Dermis blood vessel endothelial cell (primary cell): Measurements from ENCODE around the gene CD7. TPM values are rescaled to one million over a fixed set of nuclear protein-coding genes. Genes with fewer than 3 reads are reported as not detected.
"Not testable (repeated sequence)": the region's sequence is repeated elsewhere in the genome, so short reads cannot be mapped to it uniquely, and the experiment has no call there.

Experiments
- DNase-seq: peaks from one replicate; pipeline ENCODE4 v3.0.0; 2010
- total RNA-seq: library from RNA; depleted of rRNA; stranded (reverse); fragments of >200 nt; gene quantifications from 2 replicates; pipeline ENCODE4 v1.2.3, GENCODE V29; 2014

CD7 gene
- total RNA-seq: not detected in 2 replicates

DNA sequence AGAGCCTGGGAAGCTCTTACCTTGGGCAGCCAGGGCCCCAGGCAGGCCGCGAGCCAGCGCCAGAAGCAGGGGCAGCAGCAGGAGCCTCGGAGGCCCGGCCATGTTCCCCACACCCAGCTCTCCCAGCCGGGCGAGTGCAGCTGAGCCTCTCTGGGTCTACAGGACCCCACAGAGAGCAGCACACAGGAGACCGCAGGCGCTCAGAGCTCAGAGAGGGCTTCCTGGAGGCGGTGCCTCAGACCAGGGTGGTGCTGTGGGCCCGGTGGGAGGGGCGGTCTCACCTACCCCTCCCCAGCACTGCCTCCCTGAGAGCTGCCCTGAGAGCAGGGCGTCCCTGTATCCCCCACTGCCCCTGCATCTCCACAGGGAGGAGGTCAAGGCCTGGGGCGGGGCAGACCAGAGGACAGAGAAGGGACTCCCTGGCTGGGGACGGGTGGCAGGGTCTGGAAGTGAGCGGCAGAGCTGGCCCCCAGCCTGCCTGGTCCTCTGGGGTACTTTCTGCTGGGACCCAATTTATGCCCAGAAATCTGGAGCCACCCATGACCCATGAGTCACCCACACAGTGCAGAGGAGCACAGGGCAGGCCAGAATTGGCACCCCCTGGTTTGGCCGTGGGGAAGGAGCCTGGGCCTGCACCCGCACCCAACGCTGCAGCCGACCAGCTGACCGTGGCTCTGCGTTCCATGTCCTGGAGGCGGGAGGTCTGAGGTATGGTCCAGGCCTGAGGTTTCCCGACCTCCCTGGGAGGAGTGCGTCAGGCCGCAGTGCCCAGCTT is at the start of gene CD7:
CD7 (minus strand) TSS at position 215 of the 775 bp plus-strand sequence; CDS start at position 102, 113 bp downstream.
- no peak for DNase-seq

DNA sequence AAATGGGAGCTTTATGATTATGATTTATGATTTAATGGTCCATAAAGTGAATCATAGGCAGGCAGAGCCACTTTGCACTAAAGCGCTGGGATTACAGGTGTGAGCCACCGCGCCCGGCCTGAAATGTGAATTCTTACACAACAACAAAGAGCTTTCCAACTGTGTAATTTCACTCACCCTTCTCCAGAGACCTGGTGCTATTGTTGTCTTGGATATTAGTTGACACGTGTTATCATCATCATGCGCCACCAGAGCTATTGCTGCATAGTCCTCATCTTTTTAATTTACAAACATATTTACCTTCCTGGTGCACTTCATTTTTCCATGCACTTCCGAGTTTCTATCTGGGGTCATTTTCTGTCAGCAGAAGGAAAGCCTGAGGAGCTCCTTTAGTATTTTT is 49.3 kb upstream of the CD7 start:
- no peak for DNase-seq

DNA sequence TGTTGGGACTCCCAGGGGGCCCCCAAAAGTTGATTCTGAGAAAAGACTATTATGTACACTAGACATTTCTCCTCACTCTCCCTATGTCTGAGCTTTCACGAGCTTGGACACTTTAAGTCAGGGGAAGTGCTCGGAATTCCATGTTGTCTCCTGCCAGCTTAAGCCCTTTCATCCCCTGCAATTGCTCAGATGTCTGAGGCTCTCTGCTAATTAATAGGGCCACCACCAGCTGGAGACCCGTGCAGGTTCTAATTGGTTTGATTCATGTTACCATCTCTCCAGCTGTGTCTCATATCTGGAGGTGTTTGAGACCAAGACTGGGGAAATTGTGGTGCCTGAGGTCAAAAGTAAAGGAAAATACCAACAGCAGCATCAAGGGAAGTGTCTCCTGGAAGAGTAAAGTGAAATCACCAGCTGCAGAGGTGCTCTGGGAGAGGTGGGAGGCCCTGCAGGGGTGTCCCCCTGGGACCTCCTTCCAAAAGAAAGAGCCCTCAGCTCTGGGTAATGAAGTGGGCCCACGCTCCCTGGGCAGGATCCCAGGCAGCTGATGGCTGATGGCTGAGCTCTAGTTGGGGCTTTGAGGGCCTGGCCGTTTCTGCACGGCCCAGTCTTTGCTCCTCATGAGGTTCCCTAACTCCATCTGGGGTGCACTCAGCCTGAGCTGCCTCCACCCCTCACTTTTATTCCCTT is 48.3 kb upstream of the CD7 start:
- DNase-seq: no peak

DNA sequence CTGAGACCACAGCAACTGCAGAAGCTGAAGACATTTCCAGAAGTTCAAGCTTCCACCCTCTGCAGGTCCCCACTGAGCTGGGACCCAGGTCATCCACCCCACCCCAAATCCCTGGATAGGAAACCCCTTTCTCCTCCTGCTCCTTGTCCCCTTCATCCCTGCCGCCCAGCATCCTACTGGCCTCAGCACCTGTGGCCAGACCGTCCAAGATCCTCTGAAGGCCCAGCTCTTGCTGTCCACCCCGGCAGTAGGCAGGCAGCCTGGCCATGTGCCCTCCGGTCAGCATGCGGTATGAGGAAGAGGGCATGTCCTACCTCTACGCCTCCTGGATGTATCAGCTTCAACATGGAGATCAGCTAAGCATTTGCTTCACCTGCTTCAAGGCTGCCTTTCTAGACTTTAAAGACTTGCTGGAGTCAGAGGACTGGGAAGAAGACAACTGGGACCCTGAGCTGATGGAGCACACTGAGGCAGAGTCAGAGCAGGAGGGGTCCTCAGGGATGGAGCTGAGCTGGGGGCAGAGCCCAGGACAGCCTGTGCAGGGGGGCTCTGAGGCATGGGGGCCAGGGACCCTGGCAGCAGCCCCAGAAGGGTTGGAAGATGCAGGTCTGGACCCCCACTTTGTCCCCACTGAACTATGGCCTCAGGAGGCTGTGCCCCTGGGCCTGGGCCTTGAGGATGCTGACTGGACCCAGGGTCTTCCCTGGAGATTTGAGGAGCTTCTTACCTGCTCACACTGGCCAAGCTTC is 44.7 kb upstream of the CD7 start:
- DNase-seq: no peak

- DNase-seq: peak; percentile 28
Measured at GRCh38 chr17:82359451-82360074, 42.2 kb upstream of the CD7 start.

DNA sequence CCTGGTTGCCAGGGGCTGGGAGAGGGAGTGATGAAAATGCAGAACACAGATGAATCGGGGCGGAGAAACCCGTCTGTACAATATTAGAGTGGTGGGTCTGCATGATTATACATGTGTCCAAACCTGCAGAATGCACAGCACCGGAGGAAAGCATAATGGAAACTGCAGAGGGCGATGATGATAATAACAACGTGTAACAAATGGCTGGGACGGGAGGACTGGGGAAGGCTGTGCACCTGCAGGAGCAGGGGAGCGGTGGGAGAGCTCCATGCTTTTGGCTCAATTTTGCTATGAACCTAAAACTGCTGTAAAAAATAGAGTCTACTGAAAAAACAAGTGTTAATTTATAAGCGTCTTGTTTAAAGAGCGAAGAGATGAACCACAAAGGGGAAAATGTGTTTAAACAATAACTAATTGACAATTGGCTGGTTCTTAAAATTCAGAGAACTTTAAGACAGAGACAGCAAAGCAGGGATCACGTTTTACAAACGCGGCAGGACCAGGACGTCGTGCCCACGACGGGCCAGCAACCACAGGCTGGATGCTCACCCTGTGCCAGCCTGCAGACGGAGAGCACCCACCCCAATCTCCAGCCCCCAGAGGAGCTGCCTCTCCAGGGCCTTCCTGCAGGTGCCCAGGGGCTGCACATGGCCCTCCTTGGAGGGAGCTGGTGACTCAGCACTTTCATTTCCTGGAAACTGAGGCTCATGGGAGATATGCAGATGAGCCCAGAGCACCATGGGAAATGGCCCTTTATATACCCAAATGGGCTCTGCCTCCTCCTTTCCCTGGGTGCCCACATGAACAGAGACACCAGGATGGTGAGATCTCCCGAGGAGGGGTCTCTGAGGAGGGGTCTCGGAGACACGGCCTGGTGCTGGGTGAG is 41.3 kb upstream of the CD7 start, which contains the start of gene TEX19:
TEX19 (plus strand) TSS at position 783 of the 886 bp plus-strand sequence. CDS start 2,904 bp downstream, outside the sequence.
- no peak for DNase-seq

DNA sequence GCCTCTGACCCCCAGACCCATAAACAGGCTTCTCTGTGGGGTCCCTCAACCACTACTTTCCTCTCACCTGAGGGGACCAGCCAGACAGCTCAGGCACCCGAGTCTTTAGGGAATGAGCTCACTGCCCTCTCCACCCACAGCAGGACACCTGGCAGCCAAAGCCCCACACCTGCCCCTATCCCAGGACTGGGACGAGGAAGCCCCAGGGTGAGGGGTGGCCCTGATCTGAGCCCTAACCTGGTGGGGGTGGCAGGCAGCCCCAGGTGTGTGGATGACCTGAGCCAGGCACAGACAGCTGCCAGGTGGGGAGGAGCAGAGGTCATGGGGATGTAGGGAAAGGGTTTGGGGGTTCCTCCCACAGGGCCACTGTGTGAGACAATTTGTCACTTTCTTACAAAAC is 40.0 kb upstream of the CD7 start:
- no peak for DNase-seq

GRCh38 chr17:82356845-82357355 is 39.5 kb upstream of the CD7 start:
- DNase-seq: no peak

DNA sequence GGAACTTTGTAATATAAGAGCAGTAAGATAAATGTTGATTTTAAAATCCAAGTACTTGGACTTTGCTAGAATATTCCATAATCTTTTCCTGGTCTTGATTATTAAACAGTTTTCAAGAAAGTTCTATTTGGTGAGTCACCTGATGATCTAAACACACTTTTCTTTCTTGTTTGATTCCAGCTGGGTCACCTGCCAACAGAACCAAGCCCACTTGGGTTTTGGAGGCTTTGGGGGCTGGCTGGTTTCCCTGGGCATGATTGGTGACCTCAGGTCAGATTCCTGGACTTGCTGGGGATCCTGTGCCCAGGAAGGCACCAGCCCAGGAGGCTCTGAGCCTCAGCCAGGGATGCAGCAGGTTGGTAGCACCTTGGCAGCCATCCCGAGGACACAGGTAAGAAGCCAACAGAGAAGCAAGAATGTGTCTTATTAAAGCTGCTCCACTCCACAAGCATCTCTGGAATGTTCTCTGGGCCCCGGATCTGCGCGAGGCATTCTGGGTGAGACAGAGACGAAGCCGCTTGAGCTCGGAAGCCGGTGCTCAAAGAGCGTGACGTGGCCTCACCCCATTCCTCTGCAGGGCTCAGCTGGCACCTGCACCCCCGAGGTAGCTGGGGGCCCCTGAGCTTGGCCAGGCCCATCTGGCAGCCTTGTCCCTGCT is 38.5 kb upstream of the CD7 start:
- no peak for DNase-seq

- no peak for DNase-seq
Measured at GRCh38 chr17:82354804-82355308, 37.4 kb upstream of the CD7 start.

GRCh38 chr17:82353484-82353883 is 36.1 kb upstream of the CD7 start:
- no peak for DNase-seq

DNA sequence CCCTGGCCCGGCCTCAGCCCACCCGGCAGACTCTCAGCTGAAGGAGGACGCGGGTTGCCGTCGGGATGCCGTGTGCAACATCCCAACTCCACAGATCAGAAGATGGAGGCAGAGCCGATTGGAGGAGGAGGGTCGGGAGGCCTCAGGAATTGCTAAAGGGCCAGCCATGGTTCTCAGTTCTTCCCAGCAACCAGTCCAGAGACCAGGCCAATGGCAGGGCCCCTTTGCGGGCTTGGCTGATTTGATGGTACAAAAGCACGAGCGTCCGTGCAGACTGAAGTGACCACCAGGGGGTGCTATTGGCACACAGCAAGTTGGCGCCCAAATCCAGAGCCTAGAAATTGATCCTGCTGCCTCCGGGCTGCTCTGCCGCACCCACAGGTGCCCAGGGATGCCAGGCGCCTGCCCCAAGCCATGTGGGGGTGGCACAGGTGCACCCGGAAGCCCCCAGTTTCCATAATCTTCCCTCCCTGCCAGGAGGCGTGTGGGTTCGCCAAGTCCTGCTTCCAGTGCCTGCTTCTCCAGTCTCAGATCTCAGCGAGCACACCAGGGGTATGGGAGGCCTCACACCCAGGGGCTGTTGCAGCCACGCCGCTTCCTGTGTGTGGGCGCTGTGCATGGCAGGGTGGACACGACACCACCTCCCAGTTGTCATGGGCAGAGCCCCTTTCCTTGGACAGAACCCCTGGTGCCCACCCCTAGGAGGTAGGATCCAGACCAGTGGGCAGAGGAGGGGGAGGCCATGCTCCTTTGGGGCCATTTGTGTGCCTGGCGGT is 34.5 kb upstream of the CD7 start:
- DNase-seq: peak; percentile 95

DNA sequence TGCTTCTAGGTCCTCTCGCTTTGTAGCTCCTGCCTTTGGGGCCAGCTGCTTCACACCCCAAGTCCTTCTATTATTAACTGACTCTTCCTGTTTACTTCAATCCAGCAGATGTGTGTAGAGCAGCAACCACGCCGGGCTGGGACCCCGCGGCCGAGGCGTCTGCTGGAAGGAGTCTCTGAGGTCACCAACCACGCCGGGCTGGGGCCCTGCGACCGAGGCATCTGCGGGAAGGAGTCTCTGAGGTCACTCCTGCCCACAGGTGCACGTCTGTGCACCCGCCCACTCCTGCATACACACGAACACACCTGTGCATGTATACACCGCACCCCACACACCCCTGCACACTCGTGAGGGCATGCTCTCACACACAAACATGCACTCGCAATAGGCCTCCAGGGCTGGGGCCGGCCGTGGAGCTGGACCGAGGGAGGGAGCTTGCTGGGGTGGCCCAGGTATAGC is 33.9 kb upstream of the CD7 start:
- no peak for DNase-seq

DNA sequence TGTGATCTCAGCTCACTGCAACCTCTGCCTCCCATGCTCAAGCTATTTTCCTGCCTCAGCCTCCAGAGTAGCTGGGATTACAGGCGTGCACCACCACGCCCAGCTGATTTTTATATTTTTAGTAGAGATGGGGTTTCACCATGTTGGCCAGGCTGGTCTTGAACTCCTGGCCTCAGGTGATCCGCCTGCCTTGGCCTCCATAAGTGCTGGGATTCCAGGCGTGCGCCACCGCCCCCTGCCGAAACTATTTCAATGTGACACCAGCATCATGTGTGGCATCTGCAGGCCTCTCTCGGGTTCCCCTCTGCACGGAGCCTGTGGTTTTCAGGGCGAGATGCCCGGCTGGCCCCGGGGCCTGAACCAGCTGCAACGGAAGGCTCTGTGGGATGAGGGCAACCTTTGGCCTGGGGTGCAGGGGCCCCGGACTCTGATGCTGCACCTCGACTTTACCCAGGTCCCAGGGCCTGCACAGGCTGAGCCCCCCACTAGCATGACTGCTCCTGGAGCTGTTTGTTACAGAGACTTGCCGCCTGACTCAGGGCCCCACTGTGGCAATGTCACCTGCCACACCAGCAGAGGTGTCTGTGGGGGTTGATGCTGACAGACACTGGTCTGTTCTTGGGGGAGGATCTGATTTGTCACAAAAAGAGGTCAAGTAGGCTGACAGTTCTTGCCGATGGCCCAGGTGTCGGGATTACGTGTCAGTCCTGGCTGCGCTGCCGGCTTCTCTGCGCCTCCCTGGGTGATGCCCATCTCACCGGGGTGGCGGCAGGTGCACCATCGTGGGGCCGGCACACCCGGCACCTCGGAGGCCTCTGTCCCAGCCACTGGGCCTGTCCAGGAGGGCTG is 33.0 kb upstream of the CD7 start:
- DNase-seq: no peak

GRCh38 chr17:82349287-82349701 is 31.9 kb upstream of the CD7 start:
- no peak for DNase-seq

DNA sequence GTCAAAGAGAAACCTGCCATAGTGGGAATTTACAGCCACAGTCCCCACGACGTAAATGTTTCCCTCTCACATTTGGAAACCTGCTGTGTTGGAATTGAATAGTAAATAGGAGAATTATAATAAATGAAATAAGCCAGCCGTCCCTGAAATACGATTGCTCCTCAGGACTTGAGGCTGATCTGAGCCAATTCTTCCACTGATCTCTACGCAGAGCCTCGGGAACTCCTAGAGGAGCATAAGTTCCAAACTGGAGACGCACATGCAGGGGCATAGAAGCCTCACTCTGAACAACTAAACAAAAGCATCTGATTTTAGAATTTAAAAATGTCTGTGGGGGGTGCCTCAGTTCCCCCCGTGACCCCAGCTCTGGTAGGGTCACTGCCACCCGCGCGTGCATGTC is 31.5 kb upstream of the CD7 start:
- DNase-seq: no peak

DNA sequence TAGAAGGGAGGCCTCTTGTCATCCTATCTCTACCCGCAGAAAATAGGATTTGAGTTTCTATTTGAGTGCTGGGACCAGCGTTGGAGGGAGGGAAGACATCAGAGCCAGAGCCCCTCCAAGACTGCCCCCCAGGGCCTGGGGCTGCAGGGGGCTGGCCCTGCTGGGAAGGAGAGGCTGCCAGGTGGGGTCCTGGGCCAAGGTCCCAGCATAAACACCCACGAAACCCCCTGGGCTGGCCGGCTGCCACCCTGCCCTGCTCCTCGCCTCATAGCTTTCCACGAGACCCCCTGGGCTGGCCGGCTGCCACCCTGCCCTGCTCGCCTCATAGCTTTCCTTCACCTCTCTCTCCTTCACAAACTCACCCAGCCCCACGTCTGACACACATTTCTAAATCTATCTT is 31.0 kb upstream of the CD7 start:
- DNase-seq: no peak

DNA sequence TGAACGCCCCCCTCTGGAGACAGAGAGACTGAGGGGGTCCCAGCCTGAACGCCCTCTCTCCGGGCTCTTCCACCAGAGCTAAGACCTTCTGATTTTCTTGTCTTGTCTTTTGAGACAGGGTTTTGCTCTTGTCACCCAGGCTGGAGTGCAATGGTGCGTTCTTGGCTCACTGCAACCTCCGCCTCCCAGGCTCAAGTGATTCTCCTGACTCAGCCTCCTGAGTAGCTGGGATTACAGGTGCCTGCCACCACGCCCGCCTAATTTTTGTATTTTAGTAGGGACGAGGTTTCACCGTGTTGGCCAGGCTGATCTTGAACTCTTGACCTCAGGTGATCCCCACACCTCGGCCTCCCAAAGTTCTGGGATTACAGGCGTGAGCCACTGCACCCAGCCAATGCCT is 30.6 kb upstream of the CD7 start:
- DNase-seq: not testable (repeated sequence)
